Stimulated activated CD8-positive, alpha-beta memory T cell treated with anti-CD3 and anti-CD28 coated beads, Interleukin-15, amount 100 ng/mL, for 4 hours (primary cell): ENCODE data around the gene OR2AT4.
"Not testable (repeated sequence)": the region's sequence is repeated elsewhere in the genome, so short reads cannot be mapped to it uniquely, and the experiment has no call there.

Source experiments
- DNase-seq, 2 donors: peaks; one replicate each; pipeline ENCODE4 v3.0.0-alpha.2; 2020; ENCODE audit warnings: low read depth in 2 of 2

The OR2AT4 gene

GRCh38 chr11:75068559-75068958 lies 28.1 kb downstream of the OR2AT4 start:
- no peak for DNase-seq

- no peak for DNase-seq
Measured at GRCh38 chr11:75066061-75066460, 30.6 kb downstream of the OR2AT4 start.

GRCh38 chr11:75063741-75064314 lies 32.8 kb downstream of the OR2AT4 start:
- no peak for DNase-seq

GRCh38 chr11:75059299-75059698 lies 37.4 kb downstream of the OR2AT4 start:
- DNase-seq, result no peak

GRCh38 chr11:75056814-75057213 lies 39.9 kb downstream of the OR2AT4 start:
- DNase-seq, result no peak

GRCh38 chr11:75055511-75055910 lies 41.2 kb downstream of the OR2AT4 start:
- DNase-seq, result no peak

- no peak for DNase-seq
Measured at GRCh38 chr11:75052457-75052856, 44.2 kb downstream of the OR2AT4 start.

GRCh38 chr11:75051043-75051442 lies 45.6 kb downstream of the OR2AT4 start:
- DNase-seq, result no peak

GRCh38 chr11:75050516-75050915 lies 46.2 kb downstream of the OR2AT4 start:
- no peak for DNase-seq

- DNase-seq, result not testable (repeated sequence)
Measured at GRCh38 chr11:75049501-75050266, 47.0 kb downstream of the OR2AT4 start.

GRCh38 chr11:75047191-75047590 lies 49.5 kb downstream of the OR2AT4 start:
- no peak for DNase-seq

GRCh38 chr11:75046668-75047067 lies 50.0 kb downstream of the OR2AT4 start:
- DNase-seq, result not testable (repeated sequence)

- not testable (repeated sequence) for DNase-seq
Measured at GRCh38 chr11:75044381-75045170, 52.1 kb downstream of the OR2AT4 start.

GRCh38 chr11:75041821-75042220 lies 54.9 kb downstream of the OR2AT4 start:
- DNase-seq, result not testable (repeated sequence)

- DNase-seq, result no peak
Measured at GRCh38 chr11:75041263-75041662, 55.4 kb downstream of the OR2AT4 start.

GRCh38 chr11:75040167-75040770 lies 56.4 kb downstream of the OR2AT4 start:
- DNase-seq, result no peak

- DNase-seq, result no peak
Measured at GRCh38 chr11:75035911-75036565, 60.6 kb downstream of the OR2AT4 start.

GRCh38 chr11:75035256-75035655 lies 61.4 kb downstream of the OR2AT4 start:
- no peak for DNase-seq

- no peak for DNase-seq
Measured at GRCh38 chr11:75033916-75034315, 62.8 kb downstream of the OR2AT4 start.

GRCh38 chr11:75032550-75032935 lies 64.1 kb downstream of the OR2AT4 start:
- DNase-seq, result no peak

GRCh38 chr11:75031771-75032549 lies 64.7 kb downstream of the OR2AT4 start:
- DNase-seq, result peak; percentile 7 to 29
